Activated CD4-positive, alpha-beta T cell treated with anti-CD3 and anti-CD28 coated beads, Interleukin-2, amount 50 U/mL, for 1 hour (primary cell): ENCODE data around the gene MTF1.
"Not testable (repeated sequence)": the region's sequence is repeated elsewhere in the genome, so short reads cannot be mapped to it uniquely, and the experiment has no call there.

Experiments used
- DNase-seq: peaks from one replicate; pipeline ENCODE4 v3.0.0-alpha.2; 2020

The MTF1 gene

GRCh38 chr1:37782491-37782890, 76.9 kb downstream of the MTF1 start:
- no peak for DNase-seq

DNA sequence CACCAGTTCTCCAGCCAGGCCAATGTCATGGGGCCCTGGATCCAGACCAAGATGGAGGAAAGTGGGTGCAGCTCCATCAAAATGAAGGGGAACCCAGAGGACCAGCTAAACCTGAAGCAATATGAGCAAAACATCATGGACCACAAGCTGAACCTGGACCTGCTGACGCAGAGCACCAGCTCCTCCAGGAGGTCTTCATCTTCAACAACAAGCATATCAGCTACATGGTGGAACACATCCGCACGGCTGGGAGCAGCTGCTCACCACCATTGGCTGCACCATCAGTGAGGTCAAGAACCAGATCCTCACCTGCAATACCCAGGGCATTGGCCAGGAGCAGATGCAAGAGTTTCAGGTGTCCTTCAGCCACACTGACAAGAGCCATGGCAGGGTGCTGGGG, 80.7 kb downstream of the MTF1 start:
- no peak for DNase-seq

DNA sequence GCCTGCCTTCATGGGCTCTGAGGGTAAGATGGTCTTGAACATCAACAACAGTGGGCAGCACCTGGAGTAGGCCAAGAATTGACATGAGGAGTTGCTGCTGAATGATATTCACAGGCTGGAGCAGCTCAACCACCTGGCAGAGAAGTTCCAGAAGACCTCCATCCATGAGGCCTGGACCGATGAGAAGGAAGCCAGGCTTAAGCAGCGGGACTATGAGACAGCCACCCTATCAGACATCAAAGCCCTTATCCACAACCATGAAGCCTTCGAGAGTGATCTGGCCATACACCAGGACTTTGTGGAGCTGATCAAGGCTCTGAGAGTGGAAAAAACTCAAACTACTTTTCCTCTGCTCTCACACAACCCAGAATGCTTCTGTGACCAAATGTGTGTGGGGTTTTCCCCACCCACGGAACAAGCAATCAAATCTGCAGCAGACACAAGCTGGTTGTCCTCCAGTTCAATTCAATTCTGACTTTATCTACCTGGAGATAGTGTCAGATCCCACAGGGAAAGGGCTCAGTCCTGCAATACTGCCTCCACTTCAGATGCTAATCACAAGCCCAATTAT, 82.4 kb downstream of the MTF1 start:
- no peak for DNase-seq

- not testable (repeated sequence) for DNase-seq
These were observed 88.0 kb downstream of the MTF1 start for GRCh38 chr1:37771440-37771839.

- no peak for DNase-seq
These were observed 91.9 kb downstream of the MTF1 start for GRCh38 chr1:37767488-37767887.

DNA sequence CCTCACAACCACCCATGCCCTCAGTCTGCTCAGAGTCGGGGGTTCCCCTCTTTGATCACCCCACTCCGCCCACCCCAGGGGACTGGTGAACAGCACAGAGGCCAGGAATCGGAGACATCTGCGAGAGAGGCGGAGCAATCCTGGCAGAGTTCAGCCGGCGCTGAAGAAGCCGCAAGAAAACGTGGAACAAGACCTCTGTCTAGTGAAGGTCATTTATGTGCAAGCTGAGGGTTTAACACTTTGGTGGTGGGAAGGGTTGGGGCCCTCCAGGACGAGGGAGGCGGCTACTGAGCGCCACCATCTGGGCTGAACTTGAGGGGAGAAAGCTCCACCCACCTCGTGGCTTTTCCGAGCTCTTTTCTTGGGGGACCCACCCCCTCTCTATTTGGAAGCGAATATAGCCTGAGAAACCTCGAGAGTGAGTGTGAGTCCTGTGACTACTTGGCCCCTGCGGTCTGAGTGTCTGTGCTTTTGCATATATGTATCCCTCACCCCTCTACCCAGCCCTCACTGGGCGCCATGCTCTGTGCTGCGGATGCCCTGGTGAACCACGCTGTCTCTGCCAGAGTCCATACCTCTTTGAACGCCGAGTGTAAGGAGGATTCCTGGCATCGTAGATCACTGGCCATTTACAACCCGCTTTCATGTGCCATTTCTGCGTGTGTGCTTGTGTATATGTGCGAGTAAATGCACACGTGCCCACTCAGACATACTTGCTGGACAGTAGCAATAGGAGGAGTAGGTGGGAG, 93.3 kb downstream of the MTF1 start:
- DNase-seq = no peak

- no peak for DNase-seq
These were observed 94.4 kb downstream of the MTF1 start, which contains the start of gene EPHA10 for GRCh38 chr1:37764888-37765441. TSS of gene EPHA10 (minus strand) at chr1:37765120. CDS start at chr1:37765066, 54 bp downstream.

DNA sequence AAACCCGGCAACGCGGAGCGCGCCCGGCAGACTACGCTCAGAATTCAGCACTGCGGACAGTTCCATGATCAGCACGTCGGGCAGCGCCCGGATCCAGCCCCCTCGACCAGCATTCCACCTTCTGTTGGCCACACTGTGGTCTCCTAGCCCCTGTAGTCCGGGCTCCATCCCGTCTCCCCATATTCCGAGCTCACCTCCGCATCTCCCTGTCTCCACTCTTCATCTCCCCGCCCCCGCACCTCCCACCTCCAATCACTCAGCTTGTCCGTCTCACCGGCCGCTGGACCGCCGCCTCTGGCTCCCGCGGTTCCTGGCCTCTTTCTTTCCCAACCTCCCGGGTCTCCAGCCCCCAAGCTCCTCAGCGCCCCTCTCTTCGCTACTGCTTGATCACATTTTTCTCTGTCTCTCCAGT, 95.0 kb downstream of the MTF1 start:
- peak; percentile 18 for DNase-seq

DNA sequence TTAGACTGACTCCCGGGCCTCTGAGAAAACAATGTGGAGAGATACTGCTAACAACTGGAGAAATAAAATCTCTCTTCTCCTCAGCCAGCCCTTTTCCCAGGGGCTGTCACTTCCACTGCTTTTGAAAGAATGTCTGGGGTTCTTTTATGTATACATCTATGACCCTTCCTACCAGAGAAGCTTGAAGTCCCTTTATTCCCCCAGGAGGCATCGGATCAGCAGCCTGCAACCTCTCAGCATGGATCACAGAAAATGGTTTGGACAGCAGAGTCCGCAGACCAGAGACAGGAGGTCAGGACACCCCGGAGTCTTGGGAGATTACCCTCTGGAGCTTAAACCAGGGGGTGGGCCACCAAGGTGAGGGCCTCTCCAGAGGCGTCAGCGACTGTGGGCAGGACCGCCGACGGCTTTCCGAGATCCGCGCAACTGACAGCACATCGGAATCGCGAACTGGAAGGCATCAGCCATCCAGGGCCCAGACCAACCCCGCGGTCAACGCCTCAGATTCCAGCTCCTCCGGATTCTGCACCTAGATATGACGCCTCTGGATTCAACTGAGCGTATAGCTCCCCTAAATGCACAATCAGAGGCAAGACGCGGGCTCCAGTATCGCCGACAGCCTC, 95.5 kb downstream of the MTF1 start:
- no peak for DNase-seq

- no peak for DNase-seq
These were observed 96.9 kb downstream of the MTF1 start for GRCh38 chr1:37762516-37762915.

DNA sequence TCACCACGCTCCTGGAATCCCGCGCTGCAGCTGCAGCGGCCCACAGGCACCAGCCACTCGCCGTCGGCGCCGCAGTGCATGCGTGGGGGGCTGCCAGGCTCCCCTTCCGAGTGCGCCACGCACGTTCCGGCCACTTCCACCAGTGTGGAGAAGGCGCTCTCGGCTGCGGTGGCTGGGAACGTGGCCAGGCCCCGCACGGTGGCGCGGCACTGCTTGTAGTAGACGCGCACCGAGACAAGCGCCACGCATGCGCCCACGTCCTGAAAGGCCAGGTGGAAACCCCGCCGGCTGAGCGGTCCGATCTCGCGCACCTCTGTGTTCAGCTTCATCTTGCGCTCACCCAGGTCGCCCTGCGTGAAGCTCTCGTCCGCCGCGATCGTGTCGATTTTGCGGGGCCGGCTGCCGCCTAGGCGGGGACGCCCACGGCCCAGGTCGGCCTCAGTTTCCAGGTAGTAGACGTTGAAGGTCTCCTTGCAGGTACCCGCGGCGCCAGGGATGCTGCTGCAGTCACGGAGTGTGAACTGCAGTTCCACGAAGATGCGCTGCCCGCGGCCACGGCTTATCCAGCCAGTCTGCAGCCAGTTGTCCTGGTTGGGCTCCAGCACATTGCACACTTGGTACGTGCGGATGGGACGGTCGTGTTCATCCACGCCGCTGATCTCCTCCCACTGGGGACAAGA, 97.8 kb downstream of the MTF1 start:
- no peak for DNase-seq
